ENCODE results near the gene RHBDD1.

The RHBDD1 gene

GRCh38 chr2:227025510-227025909 lies 189.7 kb downstream of the RHBDD1 start:
- H3K27ac Mint-ChIP-seq = no peak overlapping the region
- no peak overlapping the region for H3K4me3 Mint-ChIP-seq
- H3K27me3 Mint-ChIP-seq = no peaks in the 10 kb centered on the region
- peaks cover 5% of the 10 kb centered on the region for H3K4me1 Mint-ChIP-seq
- H3K9me3 Mint-ChIP-seq = no peaks in the 10 kb centered on the region
- no peak for DNase-seq
- ATAC-seq = no peak

GRCh38 chr2:227029426-227030105 lies 193.7 kb downstream of the RHBDD1 start:
- Mint-ChIP-seq H3K4me1 (peaks cover 5% of the 10 kb centered on the region), H3K9me3 (no peaks in the 10 kb centered on the region), H3K27ac (no peak overlapping the region), H3K27me3 (peaks cover 8% of the 10 kb centered on the region), H3K4me3 (no peak overlapping the region)
- DNase-seq (no peak), ATAC-seq (no peak)

GRCh38 chr2:227030789-227031188 lies 194.9 kb downstream of the RHBDD1 start:
- DNase-seq (no peak), ATAC-seq (no peak)
- Mint-ChIP-seq H3K4me3 (no peak overlapping the region), H3K9me3 (no peaks in the 10 kb centered on the region), H3K4me1 (peaks cover under 1% of the 10 kb centered on the region), H3K27ac (no peak overlapping the region), H3K27me3 (peaks cover 8% of the 10 kb centered on the region)

- peak; percentile 37 for ATAC-seq
- no peak for DNase-seq
- Mint-ChIP-seq H3K27me3 (peaks cover 11% of the 10 kb centered on the region), H3K4me3 (no peak overlapping the region), H3K9me3 (no peaks in the 10 kb centered on the region), H3K4me1 (no peaks in the 10 kb centered on the region), H3K27ac (no peak overlapping the region)
Observed at GRCh38 chr2:227031379-227031778, 195.5 kb downstream of the RHBDD1 start.

- ATAC-seq (peak; percentile 60), DNase-seq (peak; percentile 8 to 23)
- H3K4me3 Mint-ChIP-seq = no peak overlapping the region
- H3K27ac Mint-ChIP-seq = no peak overlapping the region
- peaks cover 30% of the 10 kb centered on the region for H3K27me3 Mint-ChIP-seq
- no peaks in the 10 kb centered on the region for H3K9me3 Mint-ChIP-seq
- H3K4me1 Mint-ChIP-seq = no peaks in the 10 kb centered on the region
Observed at GRCh38 chr2:227033471-227034148, 197.8 kb downstream of the RHBDD1 start.

- no peaks in the 10 kb centered on the region for H3K4me1 Mint-ChIP-seq
- H3K4me3 Mint-ChIP-seq = no peak overlapping the region
- no peak for ATAC-seq
- no peaks in the 10 kb centered on the region for H3K9me3 Mint-ChIP-seq
- H3K27ac Mint-ChIP-seq = no peak overlapping the region
- DNase-seq = no peak
- peaks cover 30% of the 10 kb centered on the region for H3K27me3 Mint-ChIP-seq
Observed at GRCh38 chr2:227035711-227036367, 200.0 kb downstream of the RHBDD1 start.

- H3K27me3 Mint-ChIP-seq = peaks cover 28% of the 10 kb centered on the region
- no peaks in the 10 kb centered on the region for H3K9me3 Mint-ChIP-seq
- H3K4me3 Mint-ChIP-seq = no peak overlapping the region
- H3K27ac Mint-ChIP-seq = no peak overlapping the region
- ATAC-seq (no peak), DNase-seq (no peak)
- no peaks in the 10 kb centered on the region for H3K4me1 Mint-ChIP-seq
Observed at GRCh38 chr2:227036527-227036926, 200.7 kb downstream of the RHBDD1 start.

- DNase-seq (no peak), ATAC-seq (no peak)
- no peaks in the 10 kb centered on the region for H3K4me1 Mint-ChIP-seq
- no peak overlapping the region for H3K27ac Mint-ChIP-seq
- no peaks in the 10 kb centered on the region for H3K9me3 Mint-ChIP-seq
- H3K4me3 Mint-ChIP-seq = no peak overlapping the region
- peaks cover 21% of the 10 kb centered on the region for H3K27me3 Mint-ChIP-seq
Observed at GRCh38 chr2:227038550-227039189, 202.8 kb downstream of the RHBDD1 start.

GRCh38 chr2:227043981-227044380 lies 208.1 kb downstream of the RHBDD1 start:
- ATAC-seq (no peak), DNase-seq (no peak)
- Mint-ChIP-seq H3K4me3 (no peak overlapping the region), H3K9me3 (no peaks in the 10 kb centered on the region), H3K4me1 (no peaks in the 10 kb centered on the region), H3K27me3 (no peaks in the 10 kb centered on the region), H3K27ac (no peak overlapping the region)

Measured in stimulated activated naive CD8-positive, alpha-beta T cell treated with anti-CD3 and anti-CD28 coated beads, Interleukin-15, amount 100 ng/mL, for 72 hours (primary cell).